Frontal cortex (tissue), 4 donors: ENCODE results near the gene MAP3K4. TPM values are rescaled to one million over a fixed set of nuclear protein-coding genes. Genes with fewer than 3 reads are reported as not detected.

Experiments
- DNase-seq, 2 donors: peaks; one replicate each; pipeline ENCODE4 v3.0.0; 2012; ENCODE audit warnings: low spot score in 2 of 2
- FAIRE-seq: peaks from 2 replicates; lab custom pipeline; 2012; peaks lifted over from hg19 to GRCh38; lab: Jason Lieb, UNC
- total RNA-seq: library from RNA; depleted of rRNA; stranded (reverse); fragments of >200 nt; gene quantifications from one replicate; pipeline ENCODE4 v1.2.3, GENCODE V29; 2014
- donor health status: control.
- donor health status: control.
- donor health status: control.

The MAP3K4 gene
- total RNA-seq, 1 donor from 2014 or later: 32.2 TPM

DNA sequence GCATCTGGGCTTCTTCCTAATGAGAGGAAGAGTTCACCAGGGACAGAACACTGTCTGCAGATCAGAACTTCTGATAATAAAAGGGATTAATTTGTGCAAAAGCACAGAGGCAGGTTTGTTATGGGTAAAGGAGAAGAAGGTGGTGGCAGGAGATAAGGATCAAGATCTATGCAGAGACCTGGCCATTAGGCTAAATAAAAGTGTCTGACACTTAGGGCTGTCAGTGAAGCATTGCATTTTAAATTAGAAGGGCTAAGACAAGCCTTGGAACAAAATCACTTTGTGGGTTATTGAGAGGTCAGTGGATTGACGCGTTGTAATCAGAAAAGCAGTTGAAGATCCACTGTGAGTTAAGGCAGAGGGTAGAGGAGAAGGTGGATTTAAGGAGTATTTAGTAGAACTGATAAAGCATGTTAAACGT lies 76.8 kb downstream of the MAP3K4 start:
- no peak for FAIRE-seq
- no peak for DNase-seq

DNA sequence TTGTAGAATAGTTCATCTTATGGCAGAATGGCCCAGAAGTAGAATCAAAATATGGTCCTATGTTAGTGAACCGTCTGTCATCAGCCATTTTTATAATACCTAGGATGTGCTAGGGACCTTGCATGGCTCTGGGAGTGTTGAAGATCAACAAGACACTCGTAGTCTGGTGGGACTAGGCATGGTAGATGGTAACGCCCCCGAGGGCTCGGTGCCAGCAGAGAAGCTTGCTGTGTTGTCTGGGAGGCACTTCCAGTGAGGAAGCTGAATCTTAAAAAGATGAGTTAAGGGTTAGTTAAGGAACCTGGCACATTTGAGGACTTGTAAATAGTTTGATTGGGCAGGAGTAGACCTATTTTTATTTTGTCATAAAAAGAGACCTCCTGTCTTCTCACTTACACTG lies 82.4 kb downstream of the MAP3K4 start:
- FAIRE-seq (no peak), DNase-seq (no peak)

DNA sequence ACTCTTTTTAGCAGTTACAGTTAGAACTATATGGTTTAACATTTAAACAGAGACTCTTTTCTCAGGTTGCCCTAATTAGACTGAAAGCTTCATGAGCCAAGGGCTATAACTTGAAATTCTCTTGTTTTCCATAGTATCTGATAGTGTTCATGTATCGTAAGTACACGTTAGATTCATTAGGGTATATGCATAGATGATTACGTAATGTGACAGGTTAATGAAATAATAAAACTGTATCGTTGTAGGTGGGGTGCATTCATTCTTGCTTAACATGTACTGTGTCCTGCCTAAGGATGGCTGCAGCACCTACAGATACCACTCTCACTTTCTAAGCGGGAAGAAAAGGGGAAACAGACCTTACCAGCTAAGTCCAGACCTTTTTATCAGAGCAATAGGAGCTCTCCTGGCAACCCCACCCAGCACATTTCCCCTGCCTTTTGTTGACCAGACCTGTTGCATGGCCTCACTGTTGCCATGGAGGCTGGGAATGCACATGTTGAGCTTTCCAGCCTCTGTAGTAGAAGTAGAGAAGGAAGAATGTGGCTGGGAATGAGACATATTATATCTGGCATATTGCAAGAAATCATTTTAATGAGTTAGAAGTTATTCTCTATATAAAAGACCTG lies 83.0 kb downstream of the MAP3K4 start:
- FAIRE-seq (no peak), DNase-seq (no peak)

DNA sequence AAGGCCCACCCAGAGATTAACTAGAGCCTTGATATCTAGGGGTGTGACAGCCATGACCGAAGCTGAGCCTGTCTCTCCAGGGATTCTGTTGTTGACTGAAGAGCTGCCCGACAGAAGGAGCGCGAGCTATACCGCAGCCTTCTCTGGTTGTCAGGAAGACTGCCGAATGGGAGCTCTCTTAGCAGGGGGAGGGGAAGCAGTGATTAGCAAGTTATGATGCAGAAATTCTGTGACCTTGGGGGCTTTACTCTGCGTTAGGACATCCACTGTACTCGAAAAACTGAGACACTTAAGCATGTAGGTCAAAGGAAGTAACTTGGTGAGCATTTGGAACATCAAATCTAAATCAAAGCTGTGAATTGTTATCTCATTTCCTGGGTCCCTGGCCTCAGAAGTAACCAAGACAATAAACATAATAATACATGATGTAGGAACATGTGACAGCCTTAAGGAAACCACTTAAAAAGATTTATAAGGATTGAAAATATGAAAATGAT lies 84.7 kb downstream of the MAP3K4 start:
- no peak for FAIRE-seq
- DNase-seq: no peak

DNA sequence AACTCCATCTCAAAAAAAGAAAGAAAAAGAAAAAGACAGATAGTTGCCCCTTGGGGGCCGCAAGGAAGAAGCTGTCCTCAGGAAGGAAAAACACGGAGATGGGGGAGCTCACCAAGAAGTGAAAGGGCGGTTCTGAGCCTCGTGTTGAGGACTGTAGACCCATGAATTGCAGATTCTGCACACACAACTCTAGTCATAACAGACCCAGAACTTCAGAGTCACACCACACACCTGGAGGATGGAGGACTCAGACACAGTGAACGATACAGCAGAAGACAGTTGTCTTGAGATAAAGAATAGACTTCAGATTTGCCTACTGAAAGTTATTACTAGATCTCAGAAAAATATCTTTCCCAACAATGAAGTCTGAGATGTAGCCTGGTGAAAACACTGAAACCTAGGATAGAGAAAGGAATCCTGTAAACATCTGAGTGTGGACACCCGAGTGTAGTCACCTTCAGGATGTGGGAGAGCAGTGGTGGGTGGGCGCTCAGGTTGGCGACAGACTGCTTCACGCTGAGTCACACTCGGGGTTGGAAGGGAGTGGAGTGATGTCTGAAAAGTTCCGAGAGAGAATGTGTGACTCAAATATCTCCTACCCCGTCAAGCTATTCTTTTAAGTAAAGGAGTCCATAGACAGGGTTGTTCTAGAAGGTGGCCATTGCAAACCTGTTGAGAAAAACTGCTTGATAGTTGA lies 88.1 kb downstream of the MAP3K4 start:
- no peak for FAIRE-seq
- DNase-seq: peak in 1 of 2 donors; percentile 29

DNA sequence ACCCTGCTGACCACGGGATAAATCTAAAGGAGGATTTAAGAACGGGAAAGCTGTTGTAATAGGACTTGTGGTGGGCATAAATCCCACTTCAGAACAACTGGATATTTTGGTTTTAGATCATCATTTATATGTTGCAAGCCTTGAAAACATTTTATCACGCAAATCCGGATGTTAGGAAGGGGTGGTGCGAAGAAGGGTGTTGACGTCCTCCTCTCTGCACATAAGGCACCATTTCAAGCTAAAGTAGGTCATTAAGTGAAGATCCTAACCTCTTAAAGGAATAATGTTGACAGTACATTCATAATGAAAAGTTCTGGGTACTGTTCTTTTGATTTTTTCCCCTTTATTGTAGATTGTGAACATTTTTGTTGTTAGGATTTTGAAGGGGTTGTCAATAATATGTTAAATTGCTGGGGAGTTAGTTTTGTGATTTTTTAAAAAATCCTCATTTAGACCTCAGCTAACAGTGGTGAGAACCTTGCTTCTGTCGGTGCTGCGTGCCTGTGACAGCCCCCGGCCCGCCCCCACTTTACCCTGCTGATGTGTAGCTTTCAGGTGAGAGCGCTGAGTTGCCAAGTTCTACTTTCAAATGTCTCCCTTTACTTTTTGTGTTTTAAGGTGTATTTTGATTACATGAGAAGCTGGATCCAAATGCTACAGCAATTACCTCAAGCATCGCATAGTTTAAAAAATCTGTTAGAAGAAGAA lies 88.8 kb downstream of the MAP3K4 start:
- DNase-seq (no peak), FAIRE-seq (no peak)

DNA sequence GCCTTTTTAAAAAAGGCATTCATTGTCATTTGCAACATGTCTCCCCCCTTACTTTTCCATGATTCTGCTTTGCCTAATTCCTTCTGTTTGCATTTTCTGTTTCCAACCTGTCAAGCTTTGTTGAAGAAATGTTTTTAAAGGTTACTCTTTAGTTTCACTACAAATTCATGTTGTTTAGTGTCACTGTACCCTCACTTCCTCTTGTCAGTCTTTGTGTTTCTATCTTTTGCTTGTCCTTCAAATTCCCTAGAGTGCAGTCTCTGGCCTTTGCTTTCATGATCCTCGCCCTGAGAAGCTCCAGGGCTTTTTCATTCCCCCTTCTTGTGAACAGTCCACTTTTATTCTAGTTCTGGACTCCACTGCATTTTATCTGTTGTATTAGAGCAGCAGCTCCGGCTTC lies 90.6 kb downstream of the MAP3K4 start:
- DNase-seq (no peak), FAIRE-seq (no peak)

DNA sequence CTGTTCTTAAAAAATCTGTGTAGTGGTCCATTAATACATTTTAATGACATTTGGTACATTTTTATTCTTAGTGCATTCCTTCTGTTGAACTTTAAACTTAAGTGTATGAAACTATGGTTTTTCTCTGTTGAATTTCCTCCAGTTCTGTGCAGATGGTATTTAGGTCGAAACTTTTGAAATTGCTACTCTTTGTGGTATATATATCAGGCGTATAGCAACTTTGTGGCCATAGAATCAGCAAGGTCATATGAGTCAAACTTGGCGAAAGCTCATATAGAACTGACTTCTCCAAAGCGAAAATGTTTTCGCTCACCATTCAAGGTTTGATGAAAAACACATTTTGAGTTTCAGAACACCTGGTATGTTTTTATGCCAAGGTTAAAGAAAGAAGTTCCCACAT lies 93.7 kb downstream of the MAP3K4 start:
- FAIRE-seq: no peak
- no peak for DNase-seq

DNA sequence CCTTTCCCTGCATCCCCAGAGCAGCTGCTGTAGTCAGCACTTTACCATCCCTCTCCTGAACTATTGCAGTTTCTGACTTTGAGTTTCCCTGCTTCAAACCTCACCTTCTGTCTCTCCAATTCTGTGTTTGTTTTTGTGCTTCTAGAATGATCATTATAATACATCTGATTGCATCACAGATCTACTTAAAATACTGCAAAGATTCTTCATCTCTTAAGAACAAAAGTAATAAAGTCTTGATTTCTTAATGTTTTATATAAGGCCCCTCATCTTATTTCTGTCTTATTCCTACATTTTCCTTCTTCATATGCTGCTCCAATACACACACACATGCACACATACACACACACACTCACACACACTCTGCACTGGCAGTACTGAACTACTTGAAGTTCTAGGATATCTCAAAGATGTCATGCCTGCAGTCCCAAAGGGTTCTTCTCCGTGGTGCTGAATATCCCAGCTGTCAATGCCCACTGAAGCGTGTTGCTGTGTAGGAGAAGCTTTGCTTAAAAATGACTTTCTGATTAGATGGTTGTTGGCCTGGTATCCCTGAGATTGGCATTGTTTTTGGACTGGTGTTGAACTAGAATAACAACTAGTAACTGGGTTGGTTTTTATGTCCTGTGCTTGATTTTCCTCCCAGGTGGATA lies 97.2 kb downstream of the MAP3K4 start:
- FAIRE-seq (no peak), DNase-seq (no peak)

DNA sequence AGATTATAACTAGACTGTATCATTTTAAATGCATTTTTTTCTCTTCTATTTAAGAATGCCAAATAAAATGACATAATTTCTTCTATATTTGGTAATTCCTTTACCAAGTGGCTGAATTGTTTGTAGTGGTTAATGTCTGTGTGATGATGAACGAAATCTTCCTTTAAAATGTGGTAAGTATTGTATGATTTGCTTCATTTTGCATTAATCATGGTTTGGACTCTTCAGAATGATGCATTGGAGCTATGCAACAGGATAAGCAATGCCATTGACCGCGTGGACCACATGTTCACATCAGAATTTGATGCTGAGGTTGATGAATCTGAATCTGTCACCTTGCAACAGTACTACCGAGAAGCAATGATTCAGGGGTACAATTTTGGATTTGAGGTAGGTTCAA lies 99.6 kb downstream of the MAP3K4 start:
- FAIRE-seq: no peak
- no peak for DNase-seq

DNA sequence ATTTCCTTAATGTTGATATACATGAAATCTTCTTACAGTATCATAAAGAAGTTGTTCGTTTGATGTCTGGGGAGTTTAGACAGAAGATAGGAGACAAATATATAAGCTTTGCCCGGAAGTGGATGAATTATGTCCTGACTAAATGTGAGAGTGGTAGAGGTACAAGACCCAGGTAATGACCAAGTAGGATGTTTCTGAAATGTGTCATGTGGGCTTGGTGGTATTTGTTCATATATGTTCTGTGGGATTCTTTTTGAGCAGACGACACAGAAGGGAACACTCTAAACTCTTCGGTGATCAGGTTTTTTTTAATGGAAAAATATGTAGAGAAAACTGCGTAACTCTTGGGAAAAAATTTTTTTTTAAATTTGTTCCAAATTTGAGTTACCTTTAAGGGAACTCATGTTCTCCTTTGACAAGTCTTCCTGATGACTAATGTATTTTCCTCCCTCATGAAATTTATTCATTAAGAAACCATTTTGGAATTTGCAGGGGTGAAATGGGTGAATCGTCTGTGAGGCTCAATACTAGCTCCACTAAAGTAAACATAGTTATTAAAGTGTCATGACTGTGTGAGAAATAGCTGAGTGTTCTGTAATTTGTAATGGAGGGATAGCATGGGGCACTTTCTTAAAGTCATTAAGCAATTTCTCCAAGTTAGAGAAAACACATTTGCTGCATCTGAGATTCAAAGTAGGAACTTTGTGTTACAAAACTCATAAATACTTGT lies 100.6 kb downstream of the MAP3K4 start:
- DNase-seq: no peak

DNA sequence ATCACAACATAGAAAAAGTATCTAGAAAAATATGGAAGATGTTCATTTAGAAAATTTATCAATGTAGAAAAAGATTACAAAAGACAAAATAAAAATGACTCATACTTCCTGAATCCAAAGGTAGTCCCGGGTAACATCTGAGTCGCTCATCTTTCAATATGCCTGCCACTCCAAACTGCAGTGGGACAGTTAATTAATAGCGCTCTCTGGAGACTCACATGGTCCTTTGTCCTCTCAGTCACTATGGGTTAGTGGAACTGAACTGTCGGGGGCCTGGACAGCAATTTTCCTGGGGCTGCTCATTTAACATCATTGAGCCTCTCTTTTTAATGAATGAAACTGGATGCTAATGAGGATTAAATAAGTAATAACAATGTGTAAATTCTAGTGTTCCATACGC lies 103.4 kb downstream of the MAP3K4 start:
- DNase-seq (no peak), FAIRE-seq (no peak)

More for the DNA sequence above, 100.6 kb downstream of the MAP3K4 start:
- FAIRE-seq: no peak

DNA sequence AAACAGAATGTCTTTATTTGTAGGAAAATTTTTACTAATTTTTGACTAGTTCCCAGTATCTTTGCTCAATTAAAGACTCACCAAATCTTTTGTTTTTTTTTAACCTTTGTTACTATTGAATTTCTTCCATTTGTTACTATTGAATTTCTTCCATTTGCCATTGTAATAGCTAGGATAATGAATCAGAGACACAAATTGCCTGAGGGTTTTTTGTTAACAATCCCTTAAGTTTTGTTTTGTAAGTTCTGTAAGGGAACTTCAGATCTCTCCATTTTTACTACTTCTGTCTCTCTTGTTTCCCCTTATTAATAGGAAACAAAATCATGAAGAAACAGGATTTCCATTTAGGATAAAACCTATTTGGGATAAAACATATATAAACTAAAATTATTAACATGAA lies 104.3 kb downstream of the MAP3K4 start:
- DNase-seq: no peak

DNA sequence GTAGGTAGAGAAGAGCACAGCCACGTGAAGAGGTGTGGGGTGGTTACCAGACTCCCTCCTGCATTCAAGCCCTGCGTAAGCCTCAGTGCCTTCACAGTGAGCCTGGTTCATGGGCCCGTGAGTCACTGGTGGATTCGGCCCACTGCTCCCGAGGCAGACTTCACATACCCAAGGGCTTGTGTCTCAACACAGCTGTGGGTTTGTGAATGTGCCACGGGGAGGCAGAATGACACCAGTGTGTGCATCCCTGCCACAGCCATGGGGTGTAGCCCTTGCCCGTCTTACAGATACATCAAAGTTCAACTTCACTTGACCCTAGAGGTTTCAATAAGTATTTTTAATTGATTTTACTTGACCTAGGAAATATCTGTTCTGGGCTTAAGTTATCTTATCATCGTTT lies 108.5 kb downstream of the MAP3K4 start:
- FAIRE-seq: no peak
- no peak for DNase-seq

More for the DNA sequence above, 104.3 kb downstream of the MAP3K4 start:
- no peak for FAIRE-seq

DNA sequence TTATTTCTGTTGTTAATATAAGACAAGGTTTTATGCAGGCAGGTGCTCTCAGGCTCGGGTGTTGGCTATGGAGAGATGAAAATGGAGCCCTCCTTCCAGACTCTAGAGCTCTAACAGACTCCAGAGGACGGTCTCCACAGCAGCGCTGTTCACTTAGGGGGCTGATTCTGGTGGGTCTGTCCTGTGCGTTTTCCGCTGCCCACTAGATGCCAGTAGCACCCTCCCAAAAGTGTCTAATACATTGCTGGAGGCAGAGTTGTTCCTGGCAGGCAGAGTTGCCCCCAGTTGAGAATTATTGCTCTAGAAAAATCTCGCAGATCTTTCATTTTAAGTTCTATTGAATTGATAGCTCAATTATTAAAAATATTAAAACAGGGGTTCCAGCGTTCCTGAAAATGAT lies 109.9 kb downstream of the MAP3K4 start:
- no peak for FAIRE-seq
- no peak for DNase-seq

DNA sequence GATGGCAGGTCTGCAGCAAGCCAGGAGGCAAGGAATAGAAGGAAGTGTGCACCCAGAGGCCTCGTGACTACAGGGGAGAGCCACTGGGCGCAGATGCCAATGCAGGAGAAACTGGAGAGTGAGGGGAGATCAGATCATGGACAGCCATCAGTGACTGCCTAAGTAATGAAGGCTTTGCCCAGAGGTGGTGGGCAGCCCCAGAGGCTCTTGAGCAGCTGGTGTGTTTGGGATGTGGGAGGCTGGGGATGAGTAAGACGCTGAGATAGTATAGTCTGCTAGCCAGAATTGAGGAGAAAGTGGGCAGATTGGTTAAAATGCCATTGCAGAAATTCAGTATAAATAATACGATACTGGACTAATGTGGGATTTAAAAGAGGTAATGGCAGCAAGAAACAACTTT lies 111.9 kb downstream of the MAP3K4 start:
- FAIRE-seq (no peak), DNase-seq (no peak)

DNA sequence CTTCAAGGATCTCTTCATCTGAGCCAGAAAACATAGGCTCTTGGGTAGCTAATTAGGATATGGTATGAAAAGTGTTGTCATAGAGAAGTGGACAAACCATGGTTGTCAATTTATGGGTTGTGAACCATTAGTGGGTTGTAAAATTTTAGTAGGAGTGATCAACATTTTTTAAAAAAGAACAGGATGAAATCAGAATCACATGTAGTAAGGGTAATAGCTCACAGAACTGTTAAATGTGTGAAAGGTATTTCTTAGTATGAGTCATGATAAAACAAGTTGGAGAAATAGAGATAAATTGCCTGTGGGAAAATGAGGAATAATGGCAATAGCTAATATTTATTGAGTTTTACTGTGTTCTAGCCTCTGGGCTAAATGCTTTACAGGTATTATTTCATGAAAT lies 113.4 kb downstream of the MAP3K4 start:
- DNase-seq (no peak), FAIRE-seq (no peak)

DNA sequence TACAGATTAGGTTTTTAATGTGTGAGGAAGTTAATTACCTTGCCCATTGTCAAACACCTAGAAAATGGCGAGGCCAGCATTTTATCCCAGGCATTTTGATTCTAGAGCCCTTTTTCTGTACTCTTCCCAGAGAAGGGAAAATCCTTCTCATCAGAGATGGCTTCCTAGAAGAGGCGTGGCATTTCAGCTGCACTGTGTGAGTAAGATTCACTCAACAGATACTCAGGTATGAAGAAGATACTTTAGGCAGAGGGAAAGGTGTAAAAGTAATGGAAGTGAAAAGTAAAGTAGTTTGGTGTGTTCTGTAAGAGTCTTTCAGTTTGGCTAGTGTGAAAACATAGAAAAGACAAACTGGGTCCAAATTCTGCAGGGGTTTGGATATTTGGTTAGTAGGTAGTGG lies 113.8 kb downstream of the MAP3K4 start:
- FAIRE-seq: no peak
- no peak for DNase-seq

DNA sequence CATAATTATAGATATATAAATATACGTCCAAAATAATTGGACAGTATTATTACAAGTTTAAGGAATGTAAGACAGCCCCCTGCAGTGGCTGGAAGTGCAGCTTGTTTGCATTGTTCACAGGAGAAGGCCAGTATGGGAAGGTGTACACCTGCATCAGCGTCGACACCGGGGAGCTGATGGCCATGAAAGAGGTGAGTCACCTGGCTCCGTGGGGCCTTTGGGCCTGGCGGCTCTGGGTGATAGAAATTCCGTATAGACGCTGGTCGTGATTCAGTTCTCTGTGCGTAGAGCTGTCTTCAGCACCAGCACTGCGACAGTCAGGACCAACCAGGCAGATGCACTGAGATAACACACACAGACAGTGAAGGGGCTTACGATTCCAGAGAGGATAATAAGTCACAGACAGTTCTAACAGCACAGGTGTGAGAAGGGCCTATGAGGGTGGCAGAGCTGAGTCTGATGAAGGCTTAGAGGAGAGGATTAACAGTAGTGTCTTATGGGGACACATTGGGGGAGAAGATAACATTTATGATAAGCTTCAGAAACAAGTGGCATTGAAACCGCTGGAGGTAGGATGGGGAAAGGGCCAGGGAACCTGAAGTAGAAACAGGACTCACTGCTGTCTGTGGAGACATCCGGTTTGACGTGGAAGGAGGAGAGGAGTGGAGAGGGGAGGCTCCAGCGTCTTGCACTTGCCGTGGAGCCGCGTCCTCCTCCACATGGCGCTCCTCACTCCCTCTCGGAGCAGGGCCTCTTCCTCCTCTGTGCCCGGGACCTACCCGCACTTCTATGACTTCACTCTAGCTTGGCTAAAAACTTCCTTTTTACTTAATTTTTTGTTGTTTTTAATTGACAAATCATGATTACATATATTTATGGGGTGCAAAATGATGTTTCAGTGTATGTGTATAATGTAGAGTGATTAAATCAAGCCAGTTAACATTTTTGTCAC lies 116.5 kb downstream of the MAP3K4 start:
- FAIRE-seq (no peak), DNase-seq (no peak)
